Measurements from ENCODE around the gene RASIP1.

DNA sequence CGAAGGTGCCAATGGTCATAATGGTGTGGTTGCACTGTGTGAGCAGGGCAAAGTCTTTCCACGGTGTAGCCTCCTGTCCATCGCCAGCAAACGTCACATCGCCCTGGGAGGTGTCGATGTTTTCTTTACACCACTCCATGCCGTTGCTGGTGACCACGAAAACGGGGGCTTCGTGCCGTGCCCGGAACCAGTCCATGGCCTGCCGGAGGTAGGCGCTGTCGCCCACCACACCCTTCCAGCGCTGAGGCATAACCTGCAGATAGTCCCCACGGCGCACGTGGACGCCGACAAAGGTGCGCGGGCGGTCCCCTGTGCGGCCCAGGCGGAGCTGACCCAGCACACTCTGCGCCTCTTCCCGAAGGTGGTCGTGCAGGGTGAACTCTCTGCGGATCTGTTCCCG is 9.9 kb upstream of the RASIP1 start:
- TF ChIP-seq, protein P1, sequence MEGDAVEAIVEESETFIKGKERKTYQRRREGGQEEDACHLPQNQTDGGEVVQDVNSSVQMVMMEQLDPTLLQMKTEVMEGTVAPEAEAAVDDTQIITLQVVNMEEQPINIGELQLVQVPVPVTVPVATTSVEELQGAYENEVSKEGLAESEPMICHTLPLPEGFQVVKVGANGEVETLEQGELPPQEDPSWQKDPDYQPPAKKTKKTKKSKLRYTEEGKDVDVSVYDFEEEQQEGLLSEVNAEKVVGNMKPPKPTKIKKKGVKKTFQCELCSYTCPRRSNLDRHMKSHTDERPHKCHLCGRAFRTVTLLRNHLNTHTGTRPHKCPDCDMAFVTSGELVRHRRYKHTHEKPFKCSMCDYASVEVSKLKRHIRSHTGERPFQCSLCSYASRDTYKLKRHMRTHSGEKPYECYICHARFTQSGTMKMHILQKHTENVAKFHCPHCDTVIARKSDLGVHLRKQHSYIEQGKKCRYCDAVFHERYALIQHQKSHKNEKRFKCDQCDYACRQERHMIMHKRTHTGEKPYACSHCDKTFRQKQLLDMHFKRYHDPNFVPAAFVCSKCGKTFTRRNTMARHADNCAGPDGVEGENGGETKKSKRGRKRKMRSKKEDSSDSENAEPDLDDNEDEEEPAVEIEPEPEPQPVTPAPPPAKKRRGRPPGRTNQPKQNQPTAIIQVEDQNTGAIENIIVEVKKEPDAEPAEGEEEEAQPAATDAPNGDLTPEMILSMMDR (IDR thresholded peaks at IDR 0.05) = no peak
- no peak for TF ChIP-seq POLR2A (IDR thresholded peaks at IDR 0.05)

Measured in Peyer's patch (tissue), 4 donors.